ENCODE results near the gene INTS6L. TPM values are rescaled to one million over a fixed set of nuclear protein-coding genes. Genes with fewer than 3 reads are reported as not detected.

INTS6L gene
- total RNA-seq, 1 donor from 2014 or later: 9.6 TPM

- H3K27ac Mint-ChIP-seq (ENCODE audit: unreplicated experiment): peak overlapping the region; percentile 96
- peak overlapping the region; percentile 92 for H3K4me3 Mint-ChIP-seq (ENCODE audit: unreplicated experiment)
- DNase-seq (ENCODE audit: low spot score): no peak
- TF ChIP-seq CTCF (IDR thresholded peaks at IDR 0.05; ENCODE audit: unreplicated experiment): no peak
- H3K9me3 Mint-ChIP-seq (ENCODE audit: unreplicated experiment): no peaks in the 10 kb centered on the region
- H3K4me1 Mint-ChIP-seq (ENCODE audit: unreplicated experiment): peaks cover 3% of the 10 kb centered on the region
- peaks cover 2% of the 10 kb centered on the region for H3K27me3 Mint-ChIP-seq (ENCODE audit: unreplicated experiment)
- H3K36me3 Mint-ChIP-seq (ENCODE audit: low read depth, unreplicated experiment): peaks cover 4% of the 10 kb centered on the region
Observed at GRCh38 chrX:135522132-135522530, 1.7 kb downstream of the INTS6L start.

GRCh38 chrX:135522878-135523693 is 2.6 kb downstream of the INTS6L start:
- peaks cover 3% of the 10 kb centered on the region for H3K4me1 Mint-ChIP-seq (ENCODE audit: unreplicated experiment)
- TF ChIP-seq CTCF (IDR thresholded peaks at IDR 0.05; ENCODE audit: unreplicated experiment): no peak
- H3K9me3 Mint-ChIP-seq (ENCODE audit: unreplicated experiment): no peaks in the 10 kb centered on the region
- peaks cover 2% of the 10 kb centered on the region for H3K27me3 Mint-ChIP-seq (ENCODE audit: unreplicated experiment)
- peaks cover 4% of the 10 kb centered on the region for H3K36me3 Mint-ChIP-seq (ENCODE audit: low read depth, unreplicated experiment)
- no peak for DNase-seq (ENCODE audit: low spot score)
- no peak overlapping the region for H3K4me3 Mint-ChIP-seq (ENCODE audit: unreplicated experiment)
- H3K27ac Mint-ChIP-seq (ENCODE audit: unreplicated experiment): no peak overlapping the region

- TF ChIP-seq CTCF (IDR thresholded peaks at IDR 0.05; ENCODE audit: unreplicated experiment): no peak
- no peak overlapping the region for H3K27ac Mint-ChIP-seq (ENCODE audit: unreplicated experiment)
Observed at GRCh38 chrX:135528254-135528653, 7.8 kb downstream of the INTS6L start.

GRCh38 chrX:135528756-135529155 is 8.3 kb downstream of the INTS6L start:
- Mint-ChIP-seq H3K9me3 (ENCODE audit: unreplicated experiment) (no peaks in the 10 kb centered on the region), H3K27ac (ENCODE audit: unreplicated experiment) (no peak overlapping the region), H3K4me3 (ENCODE audit: unreplicated experiment) (no peak overlapping the region), H3K27me3 (ENCODE audit: unreplicated experiment) (no peaks in the 10 kb centered on the region), H3K36me3 (ENCODE audit: low read depth, unreplicated experiment) (no peaks in the 10 kb centered on the region), H3K4me1 (ENCODE audit: unreplicated experiment) (no peaks in the 10 kb centered on the region)
- no peak for DNase-seq (ENCODE audit: low spot score)
- TF ChIP-seq CTCF (IDR thresholded peaks at IDR 0.05; ENCODE audit: unreplicated experiment): no peak

More at GRCh38 chrX:135528254-135528653, 7.8 kb downstream of the INTS6L start:
- Mint-ChIP-seq H3K4me3 (ENCODE audit: unreplicated experiment) (no peak overlapping the region), H3K4me1 (ENCODE audit: unreplicated experiment) (no peaks in the 10 kb centered on the region), H3K9me3 (ENCODE audit: unreplicated experiment) (no peaks in the 10 kb centered on the region), H3K36me3 (ENCODE audit: low read depth, unreplicated experiment) (no peaks in the 10 kb centered on the region), H3K27me3 (ENCODE audit: unreplicated experiment) (no peaks in the 10 kb centered on the region)
- no peak for DNase-seq (ENCODE audit: low spot score)

GRCh38 chrX:135530097-135530496 is 9.6 kb downstream of the INTS6L start:
- no peaks in the 10 kb centered on the region for H3K36me3 Mint-ChIP-seq (ENCODE audit: low read depth, unreplicated experiment)
- no peak for TF ChIP-seq CTCF (IDR thresholded peaks at IDR 0.05; ENCODE audit: unreplicated experiment)
- H3K9me3 Mint-ChIP-seq (ENCODE audit: unreplicated experiment): no peaks in the 10 kb centered on the region
- H3K27me3 Mint-ChIP-seq (ENCODE audit: unreplicated experiment): no peaks in the 10 kb centered on the region
- no peaks in the 10 kb centered on the region for H3K4me1 Mint-ChIP-seq (ENCODE audit: unreplicated experiment)
- DNase-seq (ENCODE audit: low spot score): no peak
- no peak overlapping the region for H3K27ac Mint-ChIP-seq (ENCODE audit: unreplicated experiment)
- no peak overlapping the region for H3K4me3 Mint-ChIP-seq (ENCODE audit: unreplicated experiment)
